ENCODE results near the gene SLC13A4. TPM values are rescaled to one million over a fixed set of nuclear protein-coding genes. Genes with fewer than 3 reads are reported as not detected.

The SLC13A4 gene
- total RNA-seq, 1 donor from 2014 or later: not detected

DNA sequence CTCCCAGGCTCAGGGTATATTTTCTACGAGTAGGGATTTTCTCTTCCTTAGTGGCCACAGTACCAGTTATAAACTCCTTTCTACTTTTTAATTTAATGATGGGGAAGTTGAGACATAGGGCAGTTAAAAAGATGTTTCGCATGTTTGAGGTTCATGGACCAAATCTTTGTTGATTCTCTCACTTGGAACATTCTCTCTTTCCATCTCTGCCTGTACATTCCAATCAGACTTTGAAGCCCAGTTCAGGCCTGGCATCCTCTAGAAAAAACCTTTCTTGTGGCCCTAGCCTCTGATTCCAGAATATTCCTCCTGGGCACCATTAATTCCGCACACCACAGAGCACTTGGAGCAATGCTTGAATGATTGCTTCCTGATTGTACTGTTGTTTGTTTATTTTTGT is 18.5 kb downstream of the SLC13A4 start:
- Mint-ChIP-seq H3K27ac (ENCODE audit: unreplicated experiment) (no peak overlapping the region), H3K36me3 (ENCODE audit: low read depth) (no peaks in the 10 kb centered on the region), H3K9me3 (ENCODE audit: low read depth) (no peaks in the 10 kb centered on the region), H3K4me3 (ENCODE audit: unreplicated experiment) (no peak overlapping the region), H3K4me1 (ENCODE audit: low read depth) (peaks cover 7% of the 10 kb centered on the region), H3K27me3 (ENCODE audit: low read depth) (no peaks in the 10 kb centered on the region)
- DNase-seq (ENCODE audit: low spot score): no peak
- TF ChIP-seq CTCF (IDR thresholded peaks at IDR 0.05): no peak

DNA sequence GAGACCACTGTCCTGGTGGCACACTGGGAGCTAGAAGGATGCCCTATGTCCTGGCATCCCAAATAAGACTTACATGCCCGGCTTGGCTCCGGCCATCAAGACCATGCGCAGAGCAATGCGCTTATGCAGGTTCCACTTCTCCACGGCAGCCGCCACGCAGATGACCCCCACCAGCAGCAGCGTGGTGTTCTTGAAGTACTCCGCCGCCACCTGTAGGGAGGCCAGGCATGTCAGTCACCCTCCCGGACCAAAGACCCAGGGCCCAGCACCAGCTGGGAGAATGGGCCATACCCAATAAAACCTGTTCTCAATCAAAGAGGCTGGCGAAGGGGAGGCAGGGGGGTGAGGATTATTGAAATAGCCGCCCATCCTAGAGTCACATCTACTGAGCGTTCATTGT is 19.9 kb downstream of the SLC13A4 start:
- no peak overlapping the region for H3K27ac Mint-ChIP-seq (ENCODE audit: unreplicated experiment)
- no peak for DNase-seq (ENCODE audit: low spot score)
- no peaks in the 10 kb centered on the region for H3K27me3 Mint-ChIP-seq (ENCODE audit: low read depth)
- no peaks in the 10 kb centered on the region for H3K9me3 Mint-ChIP-seq (ENCODE audit: low read depth)
- peaks cover 5% of the 10 kb centered on the region for H3K4me1 Mint-ChIP-seq (ENCODE audit: low read depth)
- no peaks in the 10 kb centered on the region for H3K36me3 Mint-ChIP-seq (ENCODE audit: low read depth)
- TF ChIP-seq CTCF (IDR thresholded peaks at IDR 0.05): no peak
- no peak overlapping the region for H3K4me3 Mint-ChIP-seq (ENCODE audit: unreplicated experiment)

GRCh38 chr7:135707570-135707966 is 20.4 kb downstream of the SLC13A4 start:
- Mint-ChIP-seq H3K36me3 (ENCODE audit: low read depth) (no peaks in the 10 kb centered on the region), H3K9me3 (ENCODE audit: low read depth) (no peaks in the 10 kb centered on the region), H3K4me3 (ENCODE audit: unreplicated experiment) (no peak overlapping the region), H3K27ac (ENCODE audit: unreplicated experiment) (no peak overlapping the region), H3K4me1 (ENCODE audit: low read depth) (peaks cover under 1% of the 10 kb centered on the region), H3K27me3 (ENCODE audit: low read depth) (no peaks in the 10 kb centered on the region)
- DNase-seq (ENCODE audit: low spot score): no peak
- no peak for TF ChIP-seq CTCF (IDR thresholded peaks at IDR 0.05)

- TF ChIP-seq CTCF (IDR thresholded peaks at IDR 0.05): no peak
- Mint-ChIP-seq H3K4me3 (ENCODE audit: unreplicated experiment) (no peak overlapping the region), H3K4me1 (ENCODE audit: low read depth) (no peaks in the 10 kb centered on the region), H3K36me3 (ENCODE audit: low read depth) (no peaks in the 10 kb centered on the region), H3K27me3 (ENCODE audit: low read depth) (no peaks in the 10 kb centered on the region), H3K27ac (ENCODE audit: unreplicated experiment) (no peak overlapping the region), H3K9me3 (ENCODE audit: low read depth) (no peaks in the 10 kb centered on the region)
- no peak for DNase-seq (ENCODE audit: low spot score)
These were observed 21.0 kb downstream of the SLC13A4 start for GRCh38 chr7:135706858-135707569.

GRCh38 chr7:135706038-135706742 is 21.8 kb downstream of the SLC13A4 start:
- no peak for DNase-seq (ENCODE audit: low spot score)
- no peak for TF ChIP-seq CTCF (IDR thresholded peaks at IDR 0.05)
- H3K9me3 Mint-ChIP-seq (ENCODE audit: low read depth): no peaks in the 10 kb centered on the region
- H3K4me3 Mint-ChIP-seq (ENCODE audit: unreplicated experiment): no peak overlapping the region
- H3K36me3 Mint-ChIP-seq (ENCODE audit: low read depth): no peaks in the 10 kb centered on the region
- H3K27me3 Mint-ChIP-seq (ENCODE audit: low read depth): no peaks in the 10 kb centered on the region
- H3K4me1 Mint-ChIP-seq (ENCODE audit: low read depth): no peaks in the 10 kb centered on the region
- no peak overlapping the region for H3K27ac Mint-ChIP-seq (ENCODE audit: unreplicated experiment)

Data from chondrocyte (in vitro differentiated cells).